GM19328 (cell line): Measurements from ENCODE around the gene EIF1.

Experiments
- ATAC-seq: cut with Tn5 transposase; IDR thresholded peaks from one replicate; pipeline ENCODE4 v1.9.1; 2021; ENCODE audit warnings: mild to moderate bottlenecking, moderate library complexity; ENCODE audit not compliant: unreplicated experiment

EIF1 gene

DNA sequence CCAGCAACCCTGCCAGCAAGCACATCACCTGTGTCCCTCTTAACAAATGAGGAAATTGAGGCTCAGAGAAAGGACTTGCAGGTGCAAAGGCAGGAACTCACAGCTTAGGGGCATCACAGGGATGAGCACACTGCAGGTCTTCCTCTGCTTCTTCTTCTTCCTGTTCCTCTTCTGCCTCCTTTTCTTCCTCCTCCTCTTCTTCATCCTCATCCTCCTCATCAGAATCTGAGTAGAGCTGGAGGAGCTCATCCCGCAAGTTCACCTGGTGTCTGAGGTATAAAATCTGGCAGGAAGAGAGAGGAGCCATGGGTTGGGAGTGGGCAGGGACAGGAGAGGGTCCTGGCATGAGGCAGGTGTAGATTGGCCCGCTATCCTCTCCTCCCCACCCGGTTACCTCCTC is 43.2 kb downstream of the EIF1 start:
- ATAC-seq = no peak

DNA sequence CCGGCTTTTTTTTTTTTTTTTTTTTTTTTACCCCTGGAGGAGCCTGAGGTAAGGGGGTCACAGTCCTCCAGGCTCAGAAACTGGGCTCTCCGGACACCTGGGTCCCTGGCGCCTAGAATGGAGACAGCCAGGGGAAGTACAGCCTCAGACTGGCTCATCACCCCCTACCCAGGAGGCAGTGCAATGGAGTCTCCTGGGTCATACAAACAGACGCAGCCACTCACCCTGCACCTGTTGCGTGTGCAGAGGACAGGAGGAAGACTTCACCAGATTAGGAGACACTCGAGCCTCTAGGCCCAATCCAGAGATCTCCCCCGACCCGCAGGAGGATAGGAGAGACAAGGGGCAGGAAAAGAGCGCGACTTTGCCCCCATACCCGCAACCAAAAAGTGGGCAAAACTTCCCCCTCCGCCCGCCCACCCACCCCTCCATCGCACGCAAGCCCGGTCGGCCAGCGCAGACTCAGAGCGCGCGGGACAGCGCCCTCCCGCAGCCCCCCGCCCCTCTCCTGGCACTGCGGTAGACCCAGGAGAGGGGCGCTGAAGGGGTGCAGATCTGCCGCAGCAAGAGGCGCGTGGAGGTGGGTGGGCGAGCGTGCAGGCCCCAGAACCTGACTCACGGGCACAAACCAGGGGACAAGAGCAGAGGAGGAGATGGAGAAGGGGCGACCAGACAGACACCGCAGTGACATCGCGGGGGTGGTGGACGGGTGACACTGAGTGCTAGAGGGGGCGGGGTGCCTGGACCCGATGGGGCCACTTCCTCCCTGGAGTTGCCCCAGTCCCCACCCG is 44.9 kb downstream of the EIF1 start:
- ATAC-seq = no peak

- no peak for ATAC-seq
These were observed 45.7 kb downstream of the EIF1 start, which contains the start of gene HAP1 for GRCh38 chr17:41734139-41734948. Gene HAP1 (minus strand): TSS chr17:41734643. CDS start chr17:41734634, 9 bp downstream.

DNA sequence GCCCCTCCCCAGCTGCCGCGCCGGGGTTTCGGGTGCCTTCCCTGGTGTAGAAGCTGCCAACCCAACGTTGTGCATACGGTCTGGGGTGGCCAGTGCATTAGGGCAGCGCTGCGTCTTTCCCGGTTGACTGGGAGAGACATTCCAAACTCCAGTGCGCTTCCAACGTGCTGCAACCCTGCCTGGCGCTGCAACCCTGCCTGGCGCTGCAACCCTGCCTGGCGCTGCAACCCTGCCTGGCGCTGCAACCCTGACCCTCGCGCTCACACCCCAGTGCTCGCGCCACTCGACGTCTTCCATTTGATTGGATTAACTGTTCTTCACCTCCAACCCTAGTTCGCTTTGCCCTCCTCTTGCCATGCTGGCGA is 46.2 kb downstream of the EIF1 start:
- ATAC-seq = no peak

DNA sequence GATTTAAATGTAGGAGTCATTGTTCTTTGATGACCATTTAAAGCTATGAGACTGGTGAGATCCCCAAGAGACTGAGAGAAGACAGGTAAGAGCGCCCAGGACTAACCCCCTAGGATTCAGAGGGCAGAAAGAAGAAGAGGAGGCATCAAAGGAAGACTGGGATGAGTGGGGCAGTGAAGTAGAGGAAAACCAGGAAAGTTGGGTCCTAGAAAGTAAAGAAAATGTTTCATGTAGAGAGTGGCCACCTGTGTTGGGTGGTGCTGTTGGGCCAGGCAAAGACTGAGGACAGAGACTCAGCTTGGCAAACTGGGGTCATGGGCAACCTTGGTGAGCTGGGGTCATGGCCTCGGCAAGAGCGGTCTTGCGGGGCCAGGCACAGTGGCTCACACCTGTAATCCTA is 47.1 kb downstream of the EIF1 start:
- ATAC-seq = no peak

GRCh38 chr17:41736983-41737679 is 48.4 kb downstream of the EIF1 start:
- no peak for ATAC-seq

DNA sequence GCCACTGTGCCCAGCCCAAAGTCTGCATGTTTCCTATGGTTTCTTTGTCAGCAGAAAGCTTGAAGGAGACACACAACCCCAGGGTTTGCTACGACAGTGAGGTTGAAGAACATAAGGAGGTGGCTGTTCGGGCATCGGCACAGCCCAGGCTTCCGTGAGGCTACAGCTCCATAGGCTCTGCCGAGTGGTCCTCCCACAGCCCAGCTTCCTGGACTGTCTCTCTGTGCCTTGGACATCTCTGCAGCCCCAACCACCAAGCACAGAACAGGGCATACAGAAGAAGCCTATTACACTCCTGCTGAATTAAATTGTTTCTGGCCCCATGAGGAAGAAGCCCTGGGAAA is 49.0 kb downstream of the EIF1 start:
- ATAC-seq = no peak

DNA sequence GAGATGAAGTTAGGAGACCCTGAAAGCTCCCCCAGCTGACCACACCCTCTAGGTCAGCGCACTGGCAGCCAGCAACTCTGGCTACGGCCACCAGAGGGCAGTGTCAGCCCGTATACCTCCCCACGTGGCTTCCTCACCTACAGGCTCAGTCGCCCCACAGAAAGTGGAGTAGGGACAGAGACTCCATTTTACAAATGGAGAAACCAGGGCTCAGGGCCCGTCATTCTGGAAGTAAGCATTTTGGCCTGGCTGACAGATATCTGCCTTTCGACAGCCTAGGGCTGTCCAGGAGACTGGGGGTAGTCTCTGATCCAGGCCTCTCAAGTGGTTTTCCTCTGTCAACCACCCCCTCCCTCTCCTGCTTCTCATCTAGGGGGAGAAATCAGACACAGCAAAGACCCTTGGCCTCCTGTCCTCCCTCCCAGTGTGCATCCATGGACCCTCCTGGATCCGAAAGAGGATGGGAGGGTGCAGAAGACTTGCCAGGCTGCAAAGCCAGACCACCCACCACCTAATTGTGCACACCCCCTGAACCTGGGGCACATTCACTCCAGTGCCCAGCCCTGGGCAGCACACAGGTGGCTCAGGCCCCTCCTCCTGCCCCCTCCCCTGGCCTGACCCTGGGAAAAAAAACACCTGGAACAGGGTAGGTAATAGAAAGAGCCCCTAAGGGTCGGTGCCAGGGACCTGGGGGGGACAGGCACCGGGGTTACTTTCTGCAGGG is 49.6 kb downstream of the EIF1 start:
- ATAC-seq = no peak

DNA sequence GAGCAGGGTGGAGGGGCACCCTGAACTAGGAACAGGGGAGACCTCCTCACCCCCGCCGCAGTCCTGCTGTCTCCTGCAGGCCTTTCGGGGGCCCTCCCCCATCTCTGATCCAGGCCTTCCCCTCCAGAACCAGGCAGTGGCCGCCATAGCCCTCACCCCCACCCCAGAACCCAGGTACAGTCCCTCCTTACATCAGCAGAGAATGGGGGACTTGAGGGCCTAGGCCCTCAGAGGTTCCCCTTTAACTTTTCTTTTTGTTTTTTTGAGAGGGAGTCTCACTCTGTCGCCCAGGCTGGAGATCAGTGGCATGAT is 50.1 kb downstream of the EIF1 start:
- no peak for ATAC-seq

- ATAC-seq = no peak
These were observed 51.1 kb downstream of the EIF1 start for GRCh38 chr17:41739661-41740352.

- ATAC-seq = no peak
These were observed 51.8 kb downstream of the EIF1 start for GRCh38 chr17:41740506-41740905.

- ATAC-seq = no peak
These were observed 53.0 kb downstream of the EIF1 start for GRCh38 chr17:41741709-41742108.
